Measurements from ENCODE around the gene SV2A.
A peak's percentile ranks its signal among the peaks of the same experiment; 100 is the strongest.
"Not testable (repeated sequence)": the region's sequence is repeated elsewhere in the genome, so short reads cannot be mapped to it uniquely, and the experiment has no call there.

The SV2A gene

GRCh38 chr1:149888247-149888998, 29.2 kb downstream of the SV2A start:
- no peak for FAIRE-seq
- DNase-seq (ENCODE audit: extremely low spot score, insufficient read length, low read depth) = peak; percentile 42

GRCh38 chr1:149887456-149888246, 30.0 kb downstream of the SV2A start:
- FAIRE-seq (peak; percentile 86), DNase-seq (ENCODE audit: extremely low spot score, insufficient read length, low read depth) (peak; percentile 62)

GRCh38 chr1:149887196-149887455, 30.5 kb downstream of the SV2A start:
- FAIRE-seq; DNase-seq (ENCODE audit: extremely low spot score, insufficient read length, low read depth): not testable (repeated sequence)

- peak; percentile 60 for DNase-seq (ENCODE audit: extremely low spot score, insufficient read length, low read depth)
- FAIRE-seq = peak; percentile 93
These were observed 31.0 kb downstream of the SV2A start for GRCh38 chr1:149886396-149887195.

GRCh38 chr1:149886121-149886395, 31.6 kb downstream of the SV2A start:
- not testable (repeated sequence) for FAIRE-seq; DNase-seq (ENCODE audit: extremely low spot score, insufficient read length, low read depth)

- FAIRE-seq = peak; percentile 38
- no peak for DNase-seq (ENCODE audit: extremely low spot score, insufficient read length, low read depth)
These were observed 32.1 kb downstream of the SV2A start for GRCh38 chr1:149885339-149886120.

- peak; percentile 35 for FAIRE-seq
- no peak for DNase-seq (ENCODE audit: extremely low spot score, insufficient read length, low read depth)
These were observed 33.0 kb downstream of the SV2A start for GRCh38 chr1:149884433-149885338.

- FAIRE-seq (no peak), DNase-seq (ENCODE audit: extremely low spot score, insufficient read length, low read depth) (no peak)
These were observed 33.9 kb downstream of the SV2A start for GRCh38 chr1:149883598-149884247.

- no peak for FAIRE-seq
- DNase-seq (ENCODE audit: extremely low spot score, insufficient read length, low read depth) = no peak
These were observed 35.8 kb downstream of the SV2A start for GRCh38 chr1:149881876-149882275.

- DNase-seq (ENCODE audit: extremely low spot score, insufficient read length, low read depth) = no peak
- FAIRE-seq = no peak
These were observed 38.1 kb downstream of the SV2A start for GRCh38 chr1:149879556-149879955.

GRCh38 chr1:149877211-149877946, 40.3 kb downstream of the SV2A start:
- no peak for FAIRE-seq

GRCh38 chr1:149873060-149873459, 44.6 kb downstream of the SV2A start:
- not testable (repeated sequence) for DNase-seq (ENCODE audit: extremely low spot score, insufficient read length, low read depth)

More at GRCh38 chr1:149877211-149877946, 40.3 kb downstream of the SV2A start:
- DNase-seq (ENCODE audit: extremely low spot score, insufficient read length, low read depth) = no peak

GRCh38 chr1:149866887-149867286, 50.8 kb downstream of the SV2A start:
- not testable (repeated sequence) for FAIRE-seq; DNase-seq (ENCODE audit: extremely low spot score, insufficient read length, low read depth)

More at GRCh38 chr1:149873060-149873459, 44.6 kb downstream of the SV2A start:
- FAIRE-seq = not testable (repeated sequence)

- not testable (repeated sequence) for DNase-seq (ENCODE audit: extremely low spot score, insufficient read length, low read depth); FAIRE-seq
These were observed 56.1 kb downstream of the SV2A start for GRCh38 chr1:149861497-149862054.

- peak; percentile 88 for FAIRE-seq
These were observed 56.8 kb downstream of the SV2A start for GRCh38 chr1:149860684-149861496.

GRCh38 chr1:149860271-149860670, 57.4 kb downstream of the SV2A start:
- not testable (repeated sequence) for FAIRE-seq; DNase-seq (ENCODE audit: extremely low spot score, insufficient read length, low read depth)

More at GRCh38 chr1:149860684-149861496, 56.8 kb downstream of the SV2A start:
- not testable (repeated sequence) for DNase-seq (ENCODE audit: extremely low spot score, insufficient read length, low read depth)
